Cerebellar nuclear complex (tissue), 1 donor: Measurements from ENCODE around the gene SDC1.

Experiments
- DNase-seq, 2 experiments: peaks; one replicate each; lab custom pipeline; 2025; lab: John Stamatoyannopoulos, UW

Gene SDC1

GRCh38 chr2:20227894-20228505 lies 3.1 kb upstream of the SDC1 start:
- DNase-seq = no peak

DNA sequence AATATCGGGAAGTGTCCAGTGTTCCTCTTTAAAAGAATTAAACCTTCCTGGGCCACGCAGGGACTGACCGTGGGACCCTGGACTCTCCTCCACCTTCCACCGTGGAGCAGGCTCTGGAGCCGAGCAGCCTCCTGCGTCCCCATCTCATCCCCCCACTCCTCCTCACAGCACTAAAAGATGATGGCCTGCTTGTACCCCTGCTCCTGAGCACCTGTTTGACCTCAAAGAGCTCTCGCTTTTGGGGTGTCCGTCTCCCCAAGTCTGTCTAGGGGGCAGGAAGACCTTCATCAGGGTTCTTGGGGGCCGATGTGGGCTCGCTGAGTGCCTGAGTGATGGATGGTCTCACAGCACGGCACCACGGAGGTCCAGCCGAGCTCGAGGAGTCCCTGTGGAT lies 1.2 kb upstream of the SDC1 start:
- no peak for DNase-seq

DNA sequence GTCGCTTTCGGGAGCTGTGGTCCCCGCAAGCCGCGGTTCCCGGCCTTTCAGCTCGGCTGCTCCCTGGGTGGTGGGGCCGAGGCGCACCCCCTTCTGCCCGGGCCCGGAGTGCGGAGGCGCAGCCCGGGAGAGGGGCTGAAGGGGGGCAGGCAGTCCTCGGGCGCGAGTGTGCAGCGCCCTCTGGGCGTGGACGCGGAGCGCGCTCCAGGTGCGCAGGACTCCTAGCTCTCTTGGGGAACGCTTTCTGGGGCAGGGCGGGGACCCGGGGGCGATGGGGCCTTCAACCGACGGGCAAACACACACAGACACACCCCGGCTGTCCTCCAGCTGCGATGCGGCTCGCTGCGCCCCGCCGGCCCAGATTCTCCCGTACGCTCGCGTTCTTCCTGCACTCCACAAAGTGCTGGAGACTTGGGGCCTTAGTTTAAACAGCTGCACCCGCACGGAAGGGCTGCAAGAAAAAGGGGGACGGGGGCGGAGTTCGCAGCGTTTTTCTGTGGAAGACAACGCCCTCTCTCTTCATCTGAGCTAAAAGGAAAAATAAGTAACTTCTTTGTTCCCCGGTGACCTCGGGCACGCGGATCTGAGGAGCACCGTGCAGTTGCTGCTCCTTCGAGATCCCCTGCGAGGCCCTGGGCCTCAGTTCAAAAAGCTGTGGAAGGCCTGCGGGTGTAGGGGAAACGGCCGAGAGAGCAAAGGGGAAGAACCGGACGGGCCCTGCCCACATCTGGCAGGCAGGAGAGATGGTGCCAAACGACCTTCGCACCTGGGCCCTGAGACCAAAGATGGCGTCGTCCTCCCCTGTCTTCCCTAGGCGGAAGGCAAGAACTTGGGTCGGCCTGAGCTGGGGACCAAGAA lies 593 bp upstream of the SDC1 start:
- DNase-seq = no peak

DNA sequence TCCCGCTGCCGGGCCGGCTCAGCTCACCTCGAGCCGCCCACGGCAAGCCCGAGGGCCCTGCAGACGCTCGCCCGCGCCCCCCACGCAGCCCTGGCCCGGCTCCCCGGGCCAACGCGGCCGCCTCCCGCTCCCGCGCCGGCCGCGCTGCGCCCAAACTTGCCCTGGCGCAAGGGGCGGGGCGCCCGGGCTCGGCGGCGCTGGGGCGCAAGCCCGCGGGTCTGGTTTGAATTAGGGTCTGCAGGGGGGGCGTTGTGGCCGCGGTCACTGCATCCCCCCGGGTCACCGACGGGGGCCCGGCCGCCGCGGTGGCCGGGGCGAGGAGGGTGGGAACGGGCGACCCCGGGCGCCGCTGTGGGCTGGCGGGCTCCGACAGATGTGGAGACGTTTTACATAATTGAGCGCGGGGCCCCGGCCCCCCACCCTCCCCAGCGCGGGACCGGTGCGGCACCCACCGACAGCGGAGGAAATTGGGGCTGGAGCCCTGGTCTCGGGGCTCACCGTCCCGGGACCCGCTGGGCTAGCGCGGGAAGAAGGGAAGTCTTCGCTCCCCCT lies 690 bp downstream of the SDC1 start:
- no peak for DNase-seq

- DNase-seq = no peak
Measured at GRCh38 chr2:20223407-20224163, 1.3 kb downstream of the SDC1 start.

- no peak for DNase-seq
Measured at GRCh38 chr2:20222769-20223406, 2.0 kb downstream of the SDC1 start.

- no peak for DNase-seq
Measured at GRCh38 chr2:20222014-20222768, 2.7 kb downstream of the SDC1 start.

DNA sequence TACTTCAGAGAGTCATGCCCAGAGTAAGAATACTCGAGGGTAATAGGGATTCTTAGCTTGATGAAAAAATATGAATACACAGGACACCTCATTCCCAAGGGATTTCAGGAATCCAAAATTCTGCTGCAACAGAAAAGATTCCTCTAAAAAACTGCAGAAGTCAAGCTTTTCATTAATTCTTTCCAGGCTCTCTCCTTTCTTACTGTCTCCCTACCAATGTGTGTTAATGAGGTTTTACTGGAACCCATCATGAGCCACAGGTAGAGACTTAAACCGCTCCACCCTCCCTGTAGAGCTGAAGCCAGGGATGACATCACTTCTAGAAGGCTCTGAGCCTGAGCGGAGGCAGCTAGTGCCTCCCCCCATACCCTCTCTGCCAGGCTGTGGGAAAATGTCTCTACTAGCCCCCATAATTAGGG lies 3.4 kb downstream of the SDC1 start:
- DNase-seq = no peak

DNA sequence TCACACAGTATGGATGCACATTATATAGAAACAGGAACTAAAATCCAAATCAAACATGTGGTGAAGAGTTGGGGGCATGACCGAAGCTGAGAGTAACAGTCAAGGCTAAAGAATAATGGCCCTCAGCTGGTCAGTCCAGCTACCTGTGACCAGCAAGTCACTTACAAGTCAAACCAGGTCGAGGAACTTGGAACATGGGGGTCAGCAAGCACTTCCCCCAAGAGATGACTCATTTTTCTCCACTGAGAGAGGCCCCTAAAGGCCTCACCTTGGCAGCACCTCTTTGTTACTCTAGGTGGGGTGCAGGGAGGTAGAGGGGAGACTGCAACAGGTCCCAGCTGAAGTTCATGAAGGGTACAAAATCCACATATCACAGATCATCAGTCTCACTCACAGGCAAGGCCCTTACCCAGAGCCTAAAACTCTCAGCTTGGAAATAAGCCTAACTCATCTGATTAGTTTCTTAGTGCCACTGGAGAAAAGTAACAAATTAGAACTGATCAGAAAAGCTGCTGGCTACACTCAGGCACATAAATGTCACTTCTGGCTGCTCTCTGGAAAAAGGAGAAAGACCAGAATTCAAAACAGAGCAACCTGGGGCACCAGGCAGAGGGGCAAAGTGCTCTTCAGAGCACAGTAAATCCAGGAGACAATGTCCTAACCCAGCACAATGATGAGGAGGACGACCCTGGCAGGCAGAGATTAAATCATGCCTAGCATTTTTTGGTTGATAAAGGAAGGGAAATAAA lies 4.0 kb downstream of the SDC1 start:
- no peak for DNase-seq

GRCh38 chr2:20219763-20220380 lies 5.1 kb downstream of the SDC1 start:
- no peak for DNase-seq

- no peak for DNase-seq
Measured at GRCh38 chr2:20218331-20219320, 6.3 kb downstream of the SDC1 start.

GRCh38 chr2:20217041-20217970 lies 7.6 kb downstream of the SDC1 start:
- DNase-seq = no peak

DNA sequence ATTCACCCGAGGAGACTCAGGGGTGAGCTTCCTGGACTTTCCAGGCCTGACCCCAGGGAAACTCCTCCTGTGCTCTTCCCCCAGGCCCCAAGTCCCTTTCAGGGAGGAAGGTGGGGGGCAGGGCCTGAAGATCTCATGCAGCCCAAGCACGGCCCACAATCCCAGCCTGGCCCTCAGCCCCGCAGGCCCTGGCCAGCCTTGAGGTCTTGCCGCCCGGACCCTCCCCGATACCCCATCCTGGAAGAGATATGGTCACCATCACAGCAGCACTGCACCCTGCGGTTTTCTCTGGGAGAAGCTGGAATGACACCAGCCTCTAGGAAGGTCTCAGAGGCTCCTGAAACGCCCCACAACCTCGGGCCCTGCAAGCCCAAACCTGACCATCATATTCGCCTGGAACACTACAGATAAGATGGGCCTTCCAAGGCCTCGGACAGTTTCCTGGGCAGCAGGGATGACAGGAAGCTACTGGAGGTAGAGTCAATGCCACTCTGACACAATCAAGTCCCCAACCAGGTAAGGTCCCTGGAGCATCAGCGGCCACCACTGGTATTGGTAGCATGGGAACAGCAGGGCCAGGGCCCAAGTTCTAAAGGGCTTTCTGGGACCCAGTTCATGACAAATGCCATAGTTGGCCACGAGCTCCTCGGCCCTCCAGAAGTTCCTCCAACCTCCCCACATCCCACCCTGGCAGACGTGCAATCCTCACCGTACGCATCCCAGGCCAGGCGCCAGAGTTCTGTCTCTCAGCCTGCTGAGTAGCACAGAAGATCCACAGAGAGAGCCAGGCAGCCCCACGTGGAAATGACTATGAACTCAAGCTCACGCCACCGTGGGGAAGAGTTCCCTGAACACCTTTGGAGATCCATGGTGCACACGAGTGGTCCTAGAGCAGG lies 8.6 kb downstream of the SDC1 start:
- no peak for DNase-seq

- DNase-seq = no peak
Measured at GRCh38 chr2:20215183-20216040, 9.5 kb downstream of the SDC1 start.

DNA sequence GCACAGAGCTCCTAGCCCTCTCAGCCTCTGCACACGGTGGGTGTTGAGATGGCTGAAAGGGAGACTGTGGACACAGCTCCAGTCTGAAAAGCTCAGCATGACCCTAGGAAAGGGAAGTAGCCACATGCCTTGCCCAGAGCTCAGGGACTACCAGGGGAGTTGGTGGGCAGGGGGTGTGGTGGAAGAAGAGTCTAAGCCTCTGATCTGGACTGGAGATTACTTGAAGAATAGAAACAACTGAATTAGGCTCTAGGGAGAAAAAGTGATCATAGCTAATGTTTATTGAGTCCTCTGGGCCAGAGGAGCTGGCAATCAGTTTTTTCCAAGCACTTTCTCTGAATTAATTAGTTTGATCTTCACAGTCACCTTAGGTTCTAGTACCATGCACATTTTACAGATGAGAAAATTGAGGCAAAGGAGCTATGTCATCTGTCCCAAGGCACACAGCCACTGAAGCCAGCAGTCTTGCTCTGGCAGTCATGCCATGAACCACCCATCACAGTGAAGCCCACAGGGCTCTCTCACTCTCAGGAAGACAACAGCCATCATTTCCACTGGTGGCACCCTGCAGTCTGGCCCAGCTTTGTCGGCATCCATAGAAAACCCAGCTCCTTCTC lies 10.3 kb downstream of the SDC1 start:
- DNase-seq = no peak
